ENCODE results near the gene EFHC2.

GRCh38 chrX:44099366-44099765, 244.1 kb downstream of the EFHC2 start:
- TF ChIP-seq CTCF (IDR thresholded peaks at IDR 0.05): no peak
- TF ChIP-seq POLR2A (IDR thresholded peaks at IDR 0.05): no peak
